ENCODE measurements around the gene DPF3.

GRCh38 chr14:72721083-72721482 lies 172.8 kb downstream of the DPF3 start:
- TF ChIP-seq, protein P1, sequence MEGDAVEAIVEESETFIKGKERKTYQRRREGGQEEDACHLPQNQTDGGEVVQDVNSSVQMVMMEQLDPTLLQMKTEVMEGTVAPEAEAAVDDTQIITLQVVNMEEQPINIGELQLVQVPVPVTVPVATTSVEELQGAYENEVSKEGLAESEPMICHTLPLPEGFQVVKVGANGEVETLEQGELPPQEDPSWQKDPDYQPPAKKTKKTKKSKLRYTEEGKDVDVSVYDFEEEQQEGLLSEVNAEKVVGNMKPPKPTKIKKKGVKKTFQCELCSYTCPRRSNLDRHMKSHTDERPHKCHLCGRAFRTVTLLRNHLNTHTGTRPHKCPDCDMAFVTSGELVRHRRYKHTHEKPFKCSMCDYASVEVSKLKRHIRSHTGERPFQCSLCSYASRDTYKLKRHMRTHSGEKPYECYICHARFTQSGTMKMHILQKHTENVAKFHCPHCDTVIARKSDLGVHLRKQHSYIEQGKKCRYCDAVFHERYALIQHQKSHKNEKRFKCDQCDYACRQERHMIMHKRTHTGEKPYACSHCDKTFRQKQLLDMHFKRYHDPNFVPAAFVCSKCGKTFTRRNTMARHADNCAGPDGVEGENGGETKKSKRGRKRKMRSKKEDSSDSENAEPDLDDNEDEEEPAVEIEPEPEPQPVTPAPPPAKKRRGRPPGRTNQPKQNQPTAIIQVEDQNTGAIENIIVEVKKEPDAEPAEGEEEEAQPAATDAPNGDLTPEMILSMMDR (IDR thresholded peaks at IDR 0.05): no peak
- TF ChIP-seq EP300 (IDR thresholded peaks at IDR 0.05): no peak
- no peak for TF ChIP-seq POLR2A (IDR thresholded peaks at IDR 0.05)
